ENCODE measurements around the gene GFI1B.

DNA sequence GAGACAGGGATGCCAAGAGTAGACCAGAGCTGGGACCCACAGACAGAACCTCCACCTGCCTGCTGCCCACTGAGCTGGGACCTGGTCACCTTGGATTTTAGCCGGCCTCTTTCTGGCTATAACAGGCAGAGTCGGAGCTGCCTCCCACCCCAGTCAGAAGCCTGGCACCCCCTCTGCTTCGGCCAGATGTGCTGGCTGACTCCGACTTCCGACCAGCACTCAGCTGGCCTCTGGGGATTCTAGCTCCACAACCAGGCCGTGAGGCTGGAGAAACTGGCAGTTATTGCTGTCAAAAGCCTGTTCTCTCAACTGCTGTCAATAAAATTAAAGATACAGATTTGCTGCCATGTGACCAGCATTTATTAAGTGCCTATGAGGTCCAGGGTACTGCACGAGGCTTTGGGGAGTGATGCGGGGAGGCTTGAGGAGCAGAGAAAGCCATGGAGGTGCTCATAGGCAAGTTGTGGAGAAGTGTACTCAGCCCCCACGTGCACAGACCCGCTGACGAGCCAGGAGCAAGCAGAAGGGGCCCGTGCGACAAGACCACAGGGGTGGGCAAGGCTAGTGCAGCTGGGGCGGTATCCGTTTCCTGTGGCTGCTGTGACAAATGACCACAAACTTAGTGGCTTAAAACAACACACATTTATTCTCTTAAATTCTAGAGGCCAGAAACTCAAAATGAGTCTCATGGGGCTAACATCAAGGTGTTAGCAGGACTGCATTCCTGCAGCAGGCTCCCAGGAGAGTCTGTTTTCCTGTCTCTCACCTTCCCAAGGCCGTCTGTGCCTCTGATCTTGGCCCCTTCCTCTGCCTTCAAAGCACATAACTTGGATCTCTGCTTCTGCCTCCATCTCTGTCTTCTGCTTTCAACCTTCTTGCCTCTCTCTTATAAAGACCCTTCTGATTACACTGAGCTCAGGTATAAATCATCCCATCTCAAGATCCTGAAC, 13.1 kb downstream of the GFI1B start:
- TF ChIP-seq, protein P1, sequence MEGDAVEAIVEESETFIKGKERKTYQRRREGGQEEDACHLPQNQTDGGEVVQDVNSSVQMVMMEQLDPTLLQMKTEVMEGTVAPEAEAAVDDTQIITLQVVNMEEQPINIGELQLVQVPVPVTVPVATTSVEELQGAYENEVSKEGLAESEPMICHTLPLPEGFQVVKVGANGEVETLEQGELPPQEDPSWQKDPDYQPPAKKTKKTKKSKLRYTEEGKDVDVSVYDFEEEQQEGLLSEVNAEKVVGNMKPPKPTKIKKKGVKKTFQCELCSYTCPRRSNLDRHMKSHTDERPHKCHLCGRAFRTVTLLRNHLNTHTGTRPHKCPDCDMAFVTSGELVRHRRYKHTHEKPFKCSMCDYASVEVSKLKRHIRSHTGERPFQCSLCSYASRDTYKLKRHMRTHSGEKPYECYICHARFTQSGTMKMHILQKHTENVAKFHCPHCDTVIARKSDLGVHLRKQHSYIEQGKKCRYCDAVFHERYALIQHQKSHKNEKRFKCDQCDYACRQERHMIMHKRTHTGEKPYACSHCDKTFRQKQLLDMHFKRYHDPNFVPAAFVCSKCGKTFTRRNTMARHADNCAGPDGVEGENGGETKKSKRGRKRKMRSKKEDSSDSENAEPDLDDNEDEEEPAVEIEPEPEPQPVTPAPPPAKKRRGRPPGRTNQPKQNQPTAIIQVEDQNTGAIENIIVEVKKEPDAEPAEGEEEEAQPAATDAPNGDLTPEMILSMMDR (IDR thresholded peaks at IDR 0.05), result no peak
- no peak for TF ChIP-seq POLR2A (IDR thresholded peaks at IDR 0.05)
